Right lobe of liver (tissue), 4 donors: ENCODE results near the gene CCDC112.

Experiments used
- CTCF ChIP-seq, 4 donors: fragments of 200-600 bp in 3 of 4; fragments of 450-650 bp in 1 of 4; IDR thresholded peaks; one replicate each; pipeline versions ENCODE4 v1.5.1 to v1.8.0; 2016 to 2022; ENCODE audit warnings: antibody characterized with exemption in 4 of 4, mild to moderate bottlenecking in 2 of 4
- POLR2A ChIP-seq: fragments of 450-650 bp; IDR thresholded peaks from one replicate; pipeline ENCODE4 v1.6.1; 2017; ENCODE audit warnings: antibody characterized with exemption, mild to moderate bottlenecking
- donor health status: DM: no; HTN: no; CAD: no.
- donor health status: DM: no; HTN: no; CAD: no.
- donor health status: DM: no; HTN: yes; CAD: no.

GRCh38 chr5:115264786-115265185 lies 31.7 kb downstream of the CCDC112 start:
- no peak for TF ChIP-seq CTCF (IDR thresholded peaks at IDR 0.05)
- no peak for TF ChIP-seq POLR2A
